NCI-H524 (cell line): Measurements from ENCODE around the gene ARNT2.
A peak's percentile ranks its signal among the peaks of the same experiment; 100 is the strongest.
"Not testable (repeated sequence)": the region's sequence is repeated elsewhere in the genome, so short reads cannot be mapped to it uniquely, and the experiment has no call there.

Source experiments
- DNase-seq, 2 experiments: peaks; one replicate each; lab custom pipeline; 2025; lab: John Stamatoyannopoulos, UW

Gene ARNT2

DNA sequence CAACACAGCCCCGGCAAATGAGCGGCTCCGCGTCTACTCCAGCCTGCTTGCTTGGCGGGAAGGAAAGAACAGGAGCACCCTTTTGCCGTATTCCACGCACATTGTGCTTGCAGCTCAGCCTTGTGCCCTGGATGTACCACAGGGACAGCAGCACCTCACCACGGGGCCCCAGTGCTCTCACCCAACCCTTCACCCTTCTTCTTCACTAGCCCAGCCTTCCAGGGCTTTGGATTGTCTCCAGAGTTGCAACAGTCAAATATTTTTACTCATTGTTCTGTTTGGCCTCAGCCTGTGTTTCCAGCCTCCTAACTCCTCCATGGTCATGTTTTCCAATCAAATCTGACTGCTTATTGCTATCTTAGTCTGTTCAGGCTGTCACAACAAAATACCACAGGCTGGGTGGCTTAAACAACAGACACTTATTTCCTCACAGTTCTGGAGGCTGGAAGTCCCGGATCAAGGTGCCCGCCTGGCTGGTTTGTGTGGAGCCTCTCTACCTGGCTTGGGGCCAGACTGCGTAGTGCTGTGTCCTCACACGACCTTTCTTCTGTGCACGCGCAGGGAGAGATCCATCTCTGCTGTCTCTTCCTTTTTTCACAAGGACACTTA is 211.7 kb downstream of the ARNT2 start:
- DNase-seq = peak; percentile 58 to 74

DNA sequence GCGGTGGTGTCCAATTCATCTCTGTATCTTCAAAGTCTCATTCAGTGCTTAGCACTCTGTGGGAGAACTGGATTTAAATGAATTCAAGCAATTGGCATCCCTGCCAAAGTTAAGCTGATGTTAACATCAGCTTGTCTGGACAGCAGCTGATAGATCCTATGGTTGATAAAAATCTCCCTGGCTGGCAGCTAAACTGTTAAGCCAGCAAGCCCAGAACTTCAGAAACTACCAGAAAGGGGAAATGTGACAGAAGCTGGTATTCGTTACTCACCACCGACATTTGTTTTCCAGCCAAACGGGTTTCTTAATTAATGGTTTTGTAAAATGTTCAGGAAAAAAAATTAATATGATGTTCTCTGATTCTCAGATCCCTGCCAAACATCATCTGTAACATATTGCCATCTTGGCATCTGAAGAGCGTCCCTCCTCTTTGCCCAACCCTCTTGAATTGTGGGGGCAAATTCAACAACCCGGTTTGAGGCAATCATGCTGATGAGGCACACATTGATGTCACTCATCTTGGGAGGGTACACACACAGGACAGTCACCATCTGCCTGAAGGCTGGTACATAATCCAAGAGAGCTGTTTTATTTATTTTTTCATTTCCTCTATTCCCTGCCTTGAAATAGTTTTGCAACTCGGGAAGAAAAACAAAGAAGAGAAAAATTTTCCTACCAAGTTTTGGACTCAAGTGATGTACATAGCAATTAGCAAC is 214.7 kb downstream of the ARNT2 start:
- no peak for DNase-seq

DNA sequence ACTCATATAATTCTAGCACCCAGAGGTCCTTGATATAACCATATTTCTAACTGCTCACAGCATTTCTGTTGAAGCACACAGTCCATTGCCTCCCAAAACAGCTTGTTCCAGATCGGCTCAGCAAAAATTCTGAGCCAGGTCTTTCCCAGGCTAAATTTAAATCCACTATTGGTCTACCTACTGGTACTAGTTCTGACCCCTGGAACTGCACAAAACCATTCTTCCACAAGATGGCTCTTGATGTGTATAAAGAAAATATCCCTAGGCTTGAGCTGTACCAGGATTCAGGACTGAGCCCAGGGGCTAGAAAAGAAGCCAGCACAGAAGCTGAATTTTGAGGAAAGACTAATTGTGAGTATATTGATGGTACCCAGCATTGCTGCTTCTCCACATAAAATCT is 215.5 kb downstream of the ARNT2 start:
- DNase-seq = peak in 1 of 2 experiments; percentile 21

DNA sequence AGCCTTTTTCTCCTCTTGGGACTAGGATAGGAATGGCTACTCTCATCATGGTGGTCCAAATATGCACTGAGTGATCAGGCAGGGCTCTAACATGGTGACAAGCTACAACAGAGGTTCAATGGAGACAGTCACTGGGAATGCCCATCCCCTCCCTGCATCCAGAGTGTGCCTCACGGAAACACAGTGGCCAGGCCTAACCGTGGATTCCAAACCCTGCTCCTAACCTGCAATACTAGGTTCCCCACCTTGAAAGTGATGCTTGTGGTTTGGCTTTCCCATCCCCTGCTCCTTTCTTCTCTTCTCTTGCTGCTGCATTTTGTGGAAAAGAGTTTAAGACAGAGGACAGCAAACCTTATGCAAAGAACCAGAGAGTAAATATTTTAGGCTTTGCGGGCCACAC is 216.0 kb downstream of the ARNT2 start:
- no peak for DNase-seq

DNA sequence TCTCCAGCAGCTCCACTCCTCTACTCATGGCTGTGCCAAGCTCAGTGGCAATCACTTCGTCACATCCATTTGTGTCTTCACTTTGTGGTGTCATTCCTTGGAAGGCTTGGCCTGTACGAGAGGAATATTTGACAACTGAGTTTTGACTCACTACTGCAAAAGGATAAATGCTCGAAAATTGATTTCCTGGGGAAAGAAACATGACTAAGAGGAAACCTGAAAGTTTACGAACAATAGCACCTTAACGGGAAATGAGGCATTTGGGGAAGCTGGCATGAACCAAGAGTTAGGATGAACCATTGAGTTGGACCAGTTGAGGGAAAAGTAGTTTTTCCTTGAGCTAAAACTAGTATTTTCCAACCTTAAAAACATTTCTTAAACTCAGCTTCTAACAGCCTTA is 216.7 kb downstream of the ARNT2 start:
- DNase-seq = no peak

DNA sequence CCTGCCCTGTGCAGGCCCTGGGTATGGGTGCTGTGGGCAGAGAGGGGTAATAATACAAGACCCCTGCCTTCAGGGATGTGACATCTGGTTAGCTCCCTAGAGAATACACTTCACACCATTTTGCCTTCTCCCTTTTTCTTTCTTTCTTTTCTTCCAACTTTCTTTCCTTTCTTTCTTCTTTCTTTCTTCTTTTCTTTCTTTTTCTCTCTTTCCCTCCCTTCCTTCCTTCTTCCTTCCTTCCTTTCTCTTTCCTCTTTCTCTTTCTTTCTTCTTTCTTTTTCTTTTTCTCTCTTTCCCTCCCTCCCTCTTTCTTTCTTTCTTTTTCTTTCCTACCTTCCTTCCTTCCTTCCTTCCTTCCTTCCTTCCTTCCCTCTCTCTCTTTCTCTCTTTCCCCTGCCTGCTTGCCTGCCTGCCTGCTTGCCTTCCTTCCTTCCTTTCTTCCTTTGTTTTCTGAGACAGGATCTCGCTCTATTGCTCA is 222.5 kb downstream of the ARNT2 start:
- no peak for DNase-seq

DNA sequence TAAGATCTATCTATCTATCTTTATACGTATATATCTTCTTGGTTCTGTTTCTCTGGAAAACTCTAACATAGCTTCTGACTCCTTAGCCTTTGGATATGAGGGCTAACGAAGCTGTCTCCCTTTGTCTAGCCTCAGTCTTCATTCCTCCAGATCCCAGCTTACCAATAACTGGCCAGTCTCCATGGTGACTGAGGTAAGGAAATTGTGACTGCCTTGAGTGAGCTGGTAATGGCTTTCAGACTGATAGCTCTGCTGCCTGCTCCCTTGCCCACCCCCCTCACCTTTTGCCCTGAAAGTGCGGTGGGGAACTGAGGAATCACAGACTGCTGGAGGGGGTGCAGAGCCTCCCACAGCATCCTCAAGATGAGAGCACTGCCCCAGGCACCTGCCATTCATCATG is 225.2 kb downstream of the ARNT2 start:
- no peak for DNase-seq

DNA sequence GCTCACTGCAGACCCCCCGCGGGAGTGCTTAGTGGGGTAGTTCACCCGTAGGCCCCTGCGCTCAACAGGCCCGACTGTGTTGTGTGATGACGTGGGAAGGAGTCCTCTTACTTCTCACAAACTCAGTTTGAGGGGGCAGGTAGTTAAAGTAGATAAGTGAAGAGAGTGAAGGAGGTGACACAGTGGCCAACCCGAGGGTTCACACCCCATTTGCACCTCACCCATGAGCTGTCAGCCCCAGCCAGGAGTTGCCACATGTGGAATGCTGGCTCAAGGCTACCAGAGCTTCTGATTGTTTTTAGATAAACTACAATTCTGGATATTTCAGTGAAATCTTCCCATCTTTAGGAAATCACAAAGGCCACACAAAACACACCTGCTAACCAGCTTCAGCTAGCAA is 226.8 kb downstream of the ARNT2 start:
- no peak for DNase-seq

DNA sequence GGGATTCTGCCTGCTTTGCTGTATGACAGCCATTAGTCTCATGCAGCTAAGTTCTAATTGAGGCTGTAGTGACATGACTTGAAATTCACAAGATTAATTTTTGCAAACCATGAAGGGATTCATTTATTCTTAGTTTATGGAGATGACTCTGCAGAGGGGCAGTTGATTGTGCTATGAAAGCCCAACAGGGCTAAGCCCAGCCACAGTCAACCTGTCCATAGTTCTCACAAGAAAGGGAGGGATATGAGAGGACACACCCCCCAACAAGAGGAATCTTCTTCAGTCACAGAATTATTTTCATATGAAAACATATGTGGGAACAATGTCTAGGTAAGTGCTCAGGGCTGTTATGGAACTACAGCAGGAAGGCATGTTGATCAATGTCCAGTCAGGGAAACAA is 229.0 kb downstream of the ARNT2 start:
- no peak for DNase-seq

DNA sequence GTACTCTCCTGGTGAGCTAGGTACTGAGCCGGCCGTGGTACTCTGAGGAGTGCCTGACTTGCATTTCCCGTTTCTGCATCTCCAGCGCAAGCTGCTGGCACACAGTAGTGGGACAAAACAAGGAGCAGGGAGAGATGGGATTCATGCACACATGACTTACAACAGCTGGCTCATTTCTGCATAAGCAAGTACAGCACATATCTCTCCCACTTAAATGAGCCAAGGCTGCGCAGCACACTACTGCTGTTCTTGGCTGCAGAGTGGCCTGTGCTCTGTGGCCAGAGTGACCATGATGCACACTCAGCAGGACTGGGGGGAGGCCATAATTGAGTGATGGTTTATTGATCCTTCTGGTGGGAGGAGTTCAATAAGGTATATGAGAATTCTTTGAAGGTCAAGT is 231.8 kb downstream of the ARNT2 start:
- DNase-seq = no peak

DNA sequence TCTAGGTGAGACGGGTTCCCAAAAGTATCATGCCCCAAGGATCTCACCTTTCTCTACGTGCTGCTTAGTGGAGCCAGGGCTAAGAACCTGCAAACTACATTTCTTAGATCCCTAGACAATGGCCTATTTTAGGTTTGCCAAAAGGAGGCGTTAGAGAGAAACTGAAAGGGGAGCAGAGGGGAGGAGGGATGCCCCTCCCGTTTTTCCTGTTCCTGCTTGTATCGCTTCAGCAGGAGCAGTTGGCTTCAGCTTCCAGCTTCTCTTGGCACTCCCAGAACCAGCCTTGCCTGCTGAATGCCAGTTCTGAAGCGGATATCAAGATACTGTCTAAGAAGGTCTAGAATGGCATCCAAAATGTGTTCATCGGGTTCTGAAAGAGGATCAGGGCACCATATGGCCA is 232.5 kb downstream of the ARNT2 start:
- DNase-seq = peak in 1 of 2 experiments; percentile 21

DNA sequence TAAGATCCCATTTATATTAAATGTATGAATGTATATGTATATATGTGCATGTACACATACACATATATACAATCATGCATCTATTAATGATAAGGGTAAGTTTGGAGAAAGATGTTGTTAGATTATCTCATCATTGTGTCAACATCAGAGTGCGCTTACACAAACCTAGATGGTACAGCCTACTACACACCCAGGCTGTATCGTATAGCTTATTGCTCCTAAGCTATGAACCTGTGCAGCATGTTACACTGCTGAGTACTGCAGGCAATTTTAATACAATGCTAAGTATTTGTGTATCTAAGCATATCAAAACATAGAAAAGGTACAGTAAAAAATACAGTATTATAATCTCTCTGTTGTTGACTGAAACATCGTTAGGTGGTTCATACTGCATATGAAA is 233.6 kb downstream of the ARNT2 start:
- no peak for DNase-seq

DNA sequence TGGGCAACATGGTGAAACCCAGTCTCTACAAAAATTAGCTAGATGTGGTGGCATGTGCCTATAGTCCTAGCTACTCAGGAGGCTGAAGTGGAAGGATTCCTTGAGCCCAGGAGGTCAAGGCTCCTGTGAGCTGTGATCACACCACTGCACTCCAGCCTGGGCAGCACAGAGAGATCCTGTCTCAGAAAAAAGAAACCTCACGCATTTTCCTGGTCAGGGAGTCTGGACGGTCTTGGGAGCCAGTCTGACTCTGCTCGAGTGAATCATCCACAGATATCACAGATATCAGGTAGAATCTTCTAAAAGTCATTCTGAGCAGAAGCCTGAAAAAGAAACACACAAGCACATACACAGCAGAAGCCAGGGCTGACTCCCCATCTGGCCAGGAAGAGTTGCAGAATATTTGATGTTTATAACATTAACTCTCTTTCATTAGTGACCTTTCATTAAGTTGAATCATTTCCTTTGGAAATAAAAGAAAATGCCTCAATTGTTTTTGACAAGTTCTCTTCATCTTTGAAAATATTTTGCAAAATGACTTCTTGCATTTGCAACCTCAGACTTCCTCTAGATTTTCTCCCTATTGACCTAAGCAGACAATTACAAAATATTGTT is 234.5 kb downstream of the ARNT2 start:
- DNase-seq = no peak

DNA sequence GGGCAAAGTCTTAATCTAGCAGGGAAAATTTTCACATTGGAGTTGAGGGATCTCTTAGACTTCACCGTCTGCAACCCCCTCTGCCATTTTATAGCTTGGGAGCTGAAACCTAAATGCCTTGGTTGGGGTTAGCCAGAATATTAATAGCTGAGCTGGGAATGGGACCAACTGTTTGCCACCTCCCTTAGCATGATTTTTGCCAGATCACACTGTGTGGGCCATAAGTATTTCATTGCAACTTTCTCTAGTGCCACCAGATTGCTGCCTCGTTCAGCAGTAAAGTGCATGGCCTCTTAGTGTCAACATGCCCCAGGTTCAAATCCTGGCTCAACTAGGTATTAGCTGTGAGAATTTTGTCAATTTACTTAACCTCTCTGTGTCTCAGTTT is 235.0 kb downstream of the ARNT2 start:
- DNase-seq = no peak

DNA sequence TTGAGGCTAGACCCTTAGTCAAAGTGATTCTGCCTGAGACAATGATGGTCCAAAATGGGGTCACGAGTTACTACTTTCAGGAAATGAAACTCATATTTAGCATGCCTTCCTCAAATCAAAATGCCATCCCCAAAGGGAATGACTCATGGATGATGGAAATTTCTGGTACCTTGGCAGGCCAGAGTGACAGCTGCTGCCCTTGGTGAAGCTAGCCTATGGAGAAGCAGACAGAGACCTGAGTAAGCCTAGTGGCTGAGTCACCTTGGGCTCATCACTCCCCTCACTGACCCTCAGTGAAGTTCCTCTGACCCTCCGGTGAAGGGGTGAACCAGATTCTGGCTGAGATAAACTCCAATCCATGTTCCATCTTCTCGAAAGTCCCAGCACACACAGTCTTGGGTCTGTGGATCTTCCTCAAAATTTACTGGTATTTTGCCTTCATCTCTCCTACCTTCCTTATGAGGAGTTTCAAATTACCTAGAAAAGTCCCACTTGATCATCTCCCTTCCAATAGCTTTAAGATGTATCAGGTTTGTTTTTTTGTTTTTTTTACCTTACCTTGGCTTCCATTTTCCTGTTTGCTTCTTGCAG is 236.4 kb downstream of the ARNT2 start:
- no peak for DNase-seq

DNA sequence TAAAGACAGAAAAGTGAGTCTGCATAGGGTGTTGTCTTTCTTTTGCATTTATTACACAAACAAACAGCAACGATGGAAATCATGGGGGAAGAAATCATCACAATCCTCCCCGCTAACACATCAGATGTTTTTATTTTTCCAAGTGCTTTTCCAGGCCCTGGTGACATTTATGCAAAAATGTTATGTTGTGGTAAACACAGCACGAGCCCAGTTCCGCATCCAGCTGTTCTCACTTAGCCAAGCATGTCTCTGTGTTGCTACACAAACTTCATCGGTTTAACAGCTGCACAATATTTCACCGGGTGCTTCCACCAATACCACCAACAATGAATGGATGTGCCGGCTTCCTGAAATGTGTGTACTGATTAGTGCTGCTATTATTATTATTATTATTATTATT is 237.2 kb downstream of the ARNT2 start:
- DNase-seq = no peak

DNA sequence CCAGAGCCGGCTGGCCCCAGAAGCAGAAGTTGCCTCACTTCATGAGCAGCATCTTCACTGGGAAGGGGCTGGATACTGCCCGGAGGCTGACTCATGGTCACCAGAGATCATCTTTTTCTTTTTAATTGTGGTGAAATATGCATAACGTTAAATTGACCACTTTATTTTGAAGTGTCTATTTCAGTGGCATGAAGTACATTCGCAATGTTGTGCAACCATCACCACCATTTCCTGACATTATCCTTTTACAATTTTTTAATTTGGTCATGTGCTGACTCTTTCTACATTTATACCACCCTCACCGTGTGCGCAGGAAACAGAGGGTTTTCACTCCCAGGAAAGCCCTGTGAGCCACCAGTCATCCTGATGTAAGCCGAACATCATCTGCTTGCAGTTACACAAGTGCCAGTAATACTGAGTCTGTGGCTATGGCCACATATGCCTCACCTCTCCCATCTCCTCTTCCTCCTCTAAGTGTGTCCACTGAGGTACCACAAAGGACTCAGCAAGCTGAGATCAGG is 239.3 kb downstream of the ARNT2 start:
- no peak for DNase-seq

DNA sequence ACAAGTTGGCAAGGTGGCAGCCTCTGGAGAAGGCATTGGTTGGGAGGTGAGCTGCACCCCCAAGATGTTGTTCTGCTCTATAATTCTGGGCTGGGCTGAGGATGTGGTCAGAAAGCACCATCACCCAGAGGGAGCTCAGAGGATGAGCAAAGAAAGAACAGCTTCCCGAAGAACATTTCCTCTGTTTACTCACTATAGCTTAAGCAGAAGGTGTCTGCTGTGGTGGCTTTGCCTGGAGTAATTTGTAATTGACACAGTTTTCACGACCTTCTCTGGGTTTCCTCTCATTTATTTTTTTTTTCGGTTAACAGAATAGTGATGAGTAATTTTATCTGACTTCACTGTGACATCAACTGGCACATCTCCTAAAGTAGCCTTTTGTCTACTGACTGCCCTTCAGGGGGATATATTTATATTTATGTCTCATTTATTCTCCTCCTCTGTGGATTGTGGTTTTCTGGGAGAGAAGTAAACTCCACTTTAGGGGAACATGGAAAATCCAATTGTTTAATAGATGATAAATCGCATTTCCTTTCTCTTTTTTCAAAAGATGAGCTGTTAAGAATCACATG is 241.4 kb downstream of the ARNT2 start:
- DNase-seq = no peak

DNA sequence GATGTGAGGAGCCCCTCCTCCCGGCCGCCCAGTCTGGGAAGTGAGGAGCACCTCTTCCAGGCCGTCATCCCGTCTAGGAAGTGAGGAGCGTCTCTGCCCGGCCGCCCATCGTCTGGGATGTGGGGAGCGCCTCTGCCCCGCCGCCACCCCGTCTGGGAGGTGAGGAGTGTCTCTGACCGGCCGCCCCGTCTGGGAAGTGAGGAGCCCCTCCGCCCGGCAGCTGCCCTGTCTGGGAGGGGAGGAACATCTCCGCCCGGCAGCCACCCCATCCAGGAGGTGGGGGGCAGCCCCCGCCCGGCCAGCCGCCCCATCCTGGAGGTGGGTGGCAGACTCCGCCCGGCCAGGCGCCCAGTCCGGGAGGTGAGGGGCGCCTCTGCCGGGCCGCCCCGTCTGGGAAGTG is 243.2 kb downstream of the ARNT2 start:
- DNase-seq = not testable (repeated sequence)
